ENCODE data around the gene FCER1G.

Gene FCER1G

DNA sequence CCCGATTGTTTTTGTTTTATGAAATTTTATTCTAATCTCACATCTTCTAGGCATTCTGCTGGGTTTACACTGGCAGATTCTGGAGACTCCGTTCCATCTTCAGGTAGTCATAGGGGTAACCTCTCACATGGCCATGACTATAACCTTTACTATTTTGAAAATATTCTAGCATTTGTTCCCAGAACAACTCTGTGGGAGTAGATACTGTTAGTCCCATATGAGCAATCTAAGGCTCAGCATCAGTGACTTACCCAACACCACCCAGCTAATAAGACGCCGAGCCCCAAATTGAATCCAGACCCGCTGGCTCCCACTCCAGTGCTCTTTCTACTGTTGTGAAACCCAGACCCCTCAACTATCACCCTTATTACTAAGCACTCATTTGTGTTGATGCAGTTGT, 26.1 kb upstream of the FCER1G start:
- DNase-seq: no peak

DNA sequence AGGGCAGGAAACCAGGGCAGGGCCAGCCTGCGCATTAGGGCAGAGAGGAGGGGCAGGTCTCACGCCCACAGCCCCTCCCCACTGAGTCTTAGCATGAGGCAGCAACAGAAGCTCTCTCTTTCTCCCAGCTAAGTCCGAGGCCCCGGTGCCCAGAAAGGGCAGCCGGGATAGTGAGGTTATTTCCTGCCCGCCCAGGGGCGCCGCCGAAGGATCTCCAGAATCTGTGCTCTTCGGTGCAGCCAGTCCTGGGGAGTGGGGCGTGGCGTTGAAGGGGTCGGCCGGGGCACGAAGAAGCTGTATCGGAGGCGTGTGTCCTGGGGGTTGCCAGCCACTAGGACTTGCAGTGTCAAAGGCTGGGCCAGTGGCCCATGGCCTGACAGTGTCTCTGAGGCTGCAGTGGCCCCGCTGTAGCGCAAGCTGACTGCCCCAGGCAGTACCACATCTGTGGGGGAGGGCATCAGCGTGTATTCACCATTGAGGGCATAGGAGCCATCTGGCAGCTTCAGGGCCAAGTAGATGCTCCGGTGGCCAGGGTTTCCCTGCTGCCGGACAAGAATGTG, 24.1 kb upstream of the FCER1G start:
- no peak for DNase-seq

GRCh38 chr1:161191971-161192370, 23.1 kb upstream of the FCER1G start:
- DNase-seq: no peak

DNA sequence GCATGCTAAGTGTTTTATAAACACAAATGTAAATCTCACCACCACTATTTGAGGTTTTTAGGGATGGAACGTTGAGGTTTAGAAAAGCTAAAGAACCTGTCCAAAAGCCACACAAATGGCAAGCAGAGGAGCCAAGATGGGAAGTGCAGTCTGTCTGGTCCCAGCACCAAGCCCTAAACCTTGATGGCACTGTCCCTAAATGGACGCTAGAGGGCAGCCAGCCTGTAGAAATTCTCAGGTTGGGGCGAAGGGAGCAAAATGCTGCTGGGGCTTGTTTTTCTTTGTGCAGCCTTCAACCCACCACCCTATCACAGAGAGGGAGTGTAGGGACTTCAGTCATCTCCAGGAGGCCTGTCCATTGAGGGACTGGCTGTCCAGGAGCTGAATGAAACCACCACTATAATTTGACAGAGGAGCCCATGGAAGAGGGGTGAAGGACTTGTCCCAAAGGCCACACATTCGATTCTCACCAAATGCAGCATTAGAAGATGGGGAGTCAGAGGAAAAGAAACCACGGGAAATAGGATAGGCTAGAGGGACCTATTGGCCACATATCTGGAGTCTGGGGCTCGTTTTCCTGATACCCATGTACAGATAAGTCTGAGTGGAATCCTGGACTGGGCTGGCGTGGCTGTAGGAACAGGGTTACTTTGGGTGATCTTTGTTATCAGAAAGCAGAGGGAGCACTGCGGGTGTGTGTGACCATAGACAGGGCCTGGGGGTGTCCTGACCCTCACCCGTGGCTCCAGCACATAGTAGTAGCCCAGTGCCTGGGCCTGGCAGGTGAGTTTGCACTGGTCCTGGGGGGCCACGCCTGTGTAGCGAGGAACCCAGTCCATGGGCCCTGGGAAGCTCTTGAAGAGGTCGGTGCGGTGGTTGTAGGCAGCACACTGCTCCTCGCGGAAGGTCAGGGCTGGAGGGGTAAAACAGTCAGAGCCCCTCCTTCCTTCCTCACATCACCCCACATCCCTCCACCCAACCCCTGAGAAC, 22.3 kb upstream of the FCER1G start:
- DNase-seq: peak; percentile 51

DNA sequence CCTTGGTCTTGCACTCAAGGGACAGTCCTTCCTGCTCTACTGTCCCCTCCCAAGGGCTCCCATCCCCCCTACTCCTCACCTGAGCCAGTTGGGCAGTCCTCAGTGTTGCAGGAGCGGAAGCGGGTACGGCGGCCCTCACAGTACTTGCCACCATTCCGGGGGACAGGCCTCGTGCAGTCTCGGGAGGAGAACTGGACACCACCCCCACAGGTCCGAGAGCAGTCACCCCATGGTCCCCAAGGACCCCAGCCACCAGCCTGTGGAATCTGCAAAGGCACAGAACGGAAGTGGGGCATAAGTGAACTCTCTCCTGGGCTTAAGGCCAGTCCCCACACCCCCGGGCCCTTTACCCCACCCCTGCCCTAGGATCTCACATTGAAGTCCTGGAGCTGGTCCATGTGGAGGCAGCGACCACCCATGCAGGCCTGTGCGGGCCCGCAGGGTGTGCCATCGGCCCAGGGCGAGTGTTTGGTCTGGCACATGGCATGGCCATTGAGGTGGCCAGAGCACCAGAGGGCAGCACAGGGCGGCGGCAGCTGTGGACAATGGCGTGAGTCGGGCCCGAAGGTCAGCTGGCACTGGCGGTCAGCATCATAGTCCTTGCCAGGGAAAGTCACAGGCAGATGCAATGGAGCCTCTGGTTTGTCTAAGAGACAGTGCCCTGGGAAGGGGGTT, 21.4 kb upstream of the FCER1G start:
- DNase-seq: no peak

DNA sequence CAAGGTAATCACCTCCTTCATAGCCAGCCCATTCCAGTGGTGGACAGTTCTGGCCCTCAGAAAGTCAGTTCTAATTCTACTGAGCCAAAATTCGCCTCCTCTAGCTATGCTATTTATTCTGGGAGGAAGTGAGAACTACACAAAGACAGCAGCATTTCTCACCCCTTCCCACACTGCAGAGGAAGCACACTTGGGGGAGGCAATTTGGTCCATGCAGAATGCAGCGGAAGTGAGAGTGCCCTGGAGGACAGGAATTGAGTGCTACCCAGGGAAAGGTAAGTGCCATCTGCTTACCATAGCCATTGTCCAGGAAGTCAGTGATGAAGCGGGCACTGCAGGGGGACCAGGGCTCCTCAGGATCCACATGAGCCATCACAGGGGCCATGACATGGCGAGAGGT, 19.9 kb upstream of the FCER1G start:
- no peak for DNase-seq

DNA sequence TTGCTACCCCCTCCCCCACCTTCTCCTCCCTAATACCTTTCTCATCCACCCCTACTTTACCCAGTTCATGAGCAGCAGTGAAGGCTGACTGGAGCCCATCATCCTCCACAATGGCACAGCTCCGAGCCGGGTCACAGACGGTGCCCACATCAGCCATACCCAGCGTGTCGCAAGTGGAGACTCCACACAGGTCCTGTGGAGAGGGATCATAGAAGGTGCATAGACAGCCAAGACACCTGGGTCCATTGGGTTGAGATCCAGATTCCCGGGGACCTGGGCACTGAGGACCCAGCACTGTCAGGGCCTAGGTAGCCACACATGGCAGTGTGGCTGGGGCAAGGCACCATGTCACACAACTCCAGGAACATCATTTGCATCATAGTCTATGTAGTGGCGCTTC, 19.0 kb upstream of the FCER1G start:
- no peak for DNase-seq

DNA sequence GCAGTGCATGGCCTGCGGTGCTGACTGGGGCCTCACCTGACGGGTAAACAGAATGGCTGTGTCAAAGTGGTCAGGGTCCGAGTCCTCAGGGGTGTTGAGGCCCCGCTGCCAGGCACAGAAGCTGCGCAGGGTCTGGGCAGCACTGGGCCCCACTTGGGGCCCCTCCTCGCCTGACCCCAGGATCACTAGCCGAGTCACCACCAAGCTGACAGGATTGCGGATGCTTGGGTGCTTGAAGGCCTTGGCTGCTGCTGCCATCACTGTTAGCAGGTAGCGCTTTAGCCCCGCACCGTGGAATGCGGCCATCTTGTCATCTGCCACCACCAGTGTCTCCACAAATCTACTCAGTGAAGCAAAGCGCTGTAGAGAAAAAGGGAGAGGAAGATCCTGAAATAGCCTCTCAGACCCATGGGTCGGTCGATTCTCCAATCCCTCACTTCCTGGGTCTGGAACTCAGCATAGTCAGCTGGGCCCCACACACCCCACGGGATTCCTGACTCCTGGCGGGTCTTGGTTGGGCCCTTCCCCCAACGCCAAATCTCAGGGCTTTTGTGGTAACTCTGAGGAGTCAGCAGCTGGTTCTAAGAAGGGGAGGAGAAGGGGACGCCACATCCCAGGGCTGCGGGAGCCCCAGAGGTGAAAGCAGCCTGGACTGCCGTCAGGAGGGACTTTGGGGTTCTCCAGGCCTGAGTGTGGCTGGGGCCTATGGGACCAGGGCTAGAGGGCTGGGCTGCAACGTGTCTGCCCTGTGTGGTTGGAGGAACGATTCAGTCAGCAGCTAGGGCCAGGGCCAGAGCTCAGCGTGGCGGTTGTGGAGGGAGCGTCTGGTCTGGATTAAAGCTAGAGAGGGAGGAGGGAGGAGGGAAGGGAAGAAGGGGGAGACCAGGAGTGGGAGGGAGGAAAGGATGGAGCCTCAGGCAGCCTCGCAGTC, 18.3 kb upstream of the FCER1G start:
- DNase-seq: no peak

DNA sequence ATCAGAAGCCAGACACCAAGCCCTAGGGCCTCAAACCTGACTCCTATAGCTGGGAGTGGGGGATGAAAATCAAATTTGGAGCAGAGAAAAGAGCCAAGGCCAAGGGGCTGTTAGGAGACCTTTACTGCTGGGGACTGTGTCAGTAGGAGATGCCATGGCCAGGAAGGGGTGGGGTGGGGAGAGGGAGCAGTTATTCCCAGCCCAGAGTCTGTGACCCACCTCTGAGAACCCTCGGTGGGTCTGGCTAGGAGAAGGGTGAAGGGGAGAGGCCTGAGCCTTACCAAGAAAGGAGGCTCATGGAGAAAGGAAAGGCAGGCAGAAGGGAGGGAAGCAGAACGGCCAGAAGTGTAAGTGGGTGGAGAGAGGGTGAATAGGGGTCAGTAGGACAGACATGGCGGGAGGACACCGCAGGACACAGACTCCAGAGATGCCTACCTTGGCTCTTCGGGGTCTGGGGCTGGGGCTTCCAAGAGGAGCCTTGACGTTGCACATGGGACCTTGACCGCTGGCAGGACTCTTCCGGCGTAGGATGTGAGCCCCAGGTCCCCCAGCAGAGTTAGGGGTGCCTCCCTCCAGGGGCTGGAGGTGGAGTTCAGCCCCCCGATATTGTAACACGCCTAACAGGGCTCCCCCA, 17.4 kb upstream of the FCER1G start:
- DNase-seq: no peak

DNA sequence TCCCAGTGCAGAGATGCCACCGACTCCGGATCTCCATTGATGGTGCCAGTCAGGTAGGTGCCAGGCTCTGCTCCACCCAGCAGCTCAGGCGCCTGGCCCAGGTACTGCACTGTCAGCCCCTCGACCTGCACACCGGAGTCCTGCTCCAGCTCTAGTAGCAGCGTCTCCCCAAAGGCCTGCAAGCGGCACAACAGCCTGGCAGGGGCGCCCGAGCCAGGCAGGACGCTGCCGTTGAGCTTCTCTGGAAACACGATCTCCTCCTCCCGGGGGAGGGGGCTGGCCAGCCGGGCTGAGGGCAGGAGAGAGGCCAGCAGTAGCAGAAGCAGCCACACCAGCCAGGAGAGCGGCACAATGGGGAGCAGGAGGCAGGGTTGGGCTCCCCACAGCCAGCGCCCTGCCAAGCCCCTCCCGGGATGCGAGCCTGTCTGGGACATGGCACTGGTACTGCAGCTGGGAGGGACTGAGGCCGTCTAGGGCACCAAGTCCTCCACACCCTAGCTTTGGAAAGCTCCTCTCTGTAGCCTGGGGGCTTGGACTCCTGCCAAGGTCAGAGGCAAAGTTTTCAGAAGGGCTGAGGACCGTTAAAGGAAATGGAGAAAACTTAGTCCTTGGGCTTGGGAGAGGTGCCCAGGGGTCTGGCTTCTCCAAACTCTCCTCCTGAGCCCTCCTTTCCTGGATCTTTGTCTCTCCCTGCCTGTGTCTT, 16.8 kb upstream of the FCER1G start:
- DNase-seq: no peak

GRCh38 chr1:161198897-161199431, 16.1 kb upstream of the FCER1G start, which contains the start of gene ADAMTS4:
ADAMTS4 (minus strand) TSS chr1:161199054; CDS start chr1:161198627, 427 bp downstream.
- DNase-seq: no peak

- DNase-seq: no peak
Measured at GRCh38 chr1:161199506-161200139, 15.5 kb upstream of the FCER1G start.

DNA sequence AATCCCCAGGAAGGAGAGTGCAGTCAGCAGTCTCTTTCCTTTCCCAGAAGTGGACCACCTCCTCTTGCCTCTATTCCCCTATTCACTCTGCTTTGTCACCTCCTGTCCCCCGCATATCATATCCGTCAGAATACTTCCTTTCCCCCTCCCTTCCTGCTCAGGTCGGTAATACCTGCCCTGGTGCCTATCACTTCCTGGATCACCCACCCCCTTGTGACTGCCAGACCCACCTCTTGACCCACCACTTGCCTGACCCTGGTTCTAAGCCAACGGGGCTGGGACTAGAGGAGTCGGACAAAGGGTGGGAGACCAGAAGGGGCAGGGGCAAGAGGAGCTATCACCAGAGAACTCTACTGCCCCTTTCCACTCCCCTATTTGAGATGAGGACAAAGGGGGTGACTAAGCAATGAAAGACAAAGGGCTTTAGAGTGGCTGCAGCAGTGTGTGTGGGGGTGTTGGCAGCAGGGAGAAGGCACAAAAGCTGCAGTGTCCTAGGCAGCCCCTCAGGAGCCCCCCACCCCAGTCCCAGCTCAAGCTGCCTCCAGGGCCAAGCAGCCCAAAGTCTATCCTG, 14.6 kb upstream of the FCER1G start:
- no peak for DNase-seq

GRCh38 chr1:161200992-161201835, 13.9 kb upstream of the FCER1G start:
- DNase-seq: no peak

DNA sequence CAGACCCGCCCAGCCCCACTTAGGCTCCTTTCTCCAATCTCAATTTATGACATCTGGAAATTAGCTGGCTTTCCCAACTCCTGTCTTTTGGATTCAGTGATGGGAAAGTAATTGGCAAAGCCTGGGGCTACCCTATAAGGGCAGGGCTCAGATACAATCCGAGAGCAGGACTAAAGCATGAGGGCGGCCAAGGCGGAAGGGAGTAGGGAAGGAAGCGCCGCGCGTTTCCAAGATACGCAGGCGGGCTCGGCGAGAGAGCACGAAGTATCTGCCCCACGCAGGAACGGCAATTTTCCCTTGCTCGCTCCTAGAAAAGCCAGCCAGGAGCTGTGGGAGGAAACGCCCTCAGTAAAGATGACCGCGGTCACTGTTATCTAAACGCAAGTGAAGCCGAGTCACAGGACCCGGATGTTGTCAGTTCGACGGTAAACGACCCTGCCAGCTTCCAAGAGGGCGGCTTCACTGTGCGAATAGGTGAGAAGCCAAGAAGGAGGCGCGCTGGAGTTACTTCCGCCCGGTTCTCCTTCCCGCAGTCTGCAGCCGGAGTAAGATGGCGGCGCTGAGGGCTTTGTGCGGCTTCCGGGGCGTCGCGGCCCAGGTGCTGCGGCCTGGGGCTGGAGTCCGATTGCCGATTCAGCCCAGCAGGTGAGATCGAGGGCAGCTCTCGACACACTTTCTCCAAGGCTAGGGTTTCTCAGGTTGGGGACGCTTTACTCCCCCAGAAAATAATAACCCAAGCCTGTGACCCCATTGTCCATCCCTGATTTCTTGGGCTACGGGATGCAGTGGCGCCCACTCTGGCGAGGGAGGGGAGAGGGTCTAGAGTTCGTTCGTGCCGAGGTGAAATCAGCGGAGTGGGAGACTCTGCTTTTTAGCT, 13.0 kb upstream of the FCER1G start, which contains the start of gene NDUFS2:
Gene NDUFS2 (plus strand): TSS at position 532 of the 877 bp plus-strand sequence. CDS start 19 bp downstream, at position 551.
- peak; percentile 94 for DNase-seq

- DNase-seq: no peak
Measured at GRCh38 chr1:161206411-161207140, 8.5 kb upstream of the FCER1G start.

DNA sequence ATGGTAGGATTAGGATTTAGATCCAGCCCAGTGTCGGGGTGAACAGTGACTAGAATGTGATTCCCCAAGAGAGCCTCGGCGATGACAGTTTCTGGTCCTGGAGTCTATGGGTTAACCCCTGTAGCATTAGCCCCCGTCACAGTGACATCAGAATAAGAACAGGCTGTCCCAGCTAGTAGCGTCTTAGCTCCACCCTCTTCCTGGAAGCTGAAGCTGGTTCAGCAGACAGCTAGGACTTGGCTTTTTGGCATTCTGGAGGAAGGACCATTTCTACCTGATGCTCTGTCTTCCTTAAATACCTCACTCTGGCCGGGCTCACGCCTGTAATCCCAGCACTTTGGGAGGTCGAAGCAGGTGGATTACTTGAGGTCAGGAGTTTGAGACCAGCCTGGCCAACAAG, 7.9 kb upstream of the FCER1G start:
- no peak for DNase-seq
